HG03045 (cell line): Measurements from ENCODE around the gene TRIM63.
A peak's percentile ranks its signal among the peaks of the same experiment; 100 is the strongest.
"Not testable (repeated sequence)": the region's sequence is repeated elsewhere in the genome, so short reads cannot be mapped to it uniquely, and the experiment has no call there.

ENCODE experiments used
- ATAC-seq: cut with Tn5 transposase; IDR thresholded peaks from one replicate; pipeline ENCODE4 v1.9.1; 2021; ENCODE audit warnings: mild to moderate bottlenecking, moderate library complexity; ENCODE audit not compliant: unreplicated experiment

Gene TRIM63

DNA sequence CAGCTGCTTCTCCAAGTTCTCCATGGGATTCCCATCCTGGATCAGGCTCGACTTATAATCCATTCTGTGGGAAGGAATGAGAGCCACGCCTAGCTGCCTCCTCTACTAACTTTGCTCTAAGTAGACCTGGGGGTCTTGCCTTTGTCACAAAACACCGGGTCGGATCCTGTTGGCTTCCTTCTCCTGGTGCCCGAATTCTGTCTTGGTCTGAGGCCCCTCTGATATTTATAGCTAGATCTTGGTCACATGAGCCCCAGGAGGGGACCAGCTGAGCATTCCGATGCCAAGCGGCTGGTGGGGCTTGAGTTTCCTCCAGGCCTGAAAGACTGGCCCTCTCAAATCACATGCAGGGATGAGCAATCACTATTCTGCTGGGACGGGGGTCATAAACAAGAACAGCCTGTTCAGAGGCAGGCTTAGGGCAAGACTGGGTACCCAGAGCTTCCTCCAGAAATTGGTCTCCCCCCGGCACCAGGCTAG is at the start of gene TRIM63:
Gene TRIM63 (minus strand): TSS at position 199 of the 480 bp plus-strand sequence. CDS start 136 bp downstream, at position 63.
- ATAC-seq, result no peak

DNA sequence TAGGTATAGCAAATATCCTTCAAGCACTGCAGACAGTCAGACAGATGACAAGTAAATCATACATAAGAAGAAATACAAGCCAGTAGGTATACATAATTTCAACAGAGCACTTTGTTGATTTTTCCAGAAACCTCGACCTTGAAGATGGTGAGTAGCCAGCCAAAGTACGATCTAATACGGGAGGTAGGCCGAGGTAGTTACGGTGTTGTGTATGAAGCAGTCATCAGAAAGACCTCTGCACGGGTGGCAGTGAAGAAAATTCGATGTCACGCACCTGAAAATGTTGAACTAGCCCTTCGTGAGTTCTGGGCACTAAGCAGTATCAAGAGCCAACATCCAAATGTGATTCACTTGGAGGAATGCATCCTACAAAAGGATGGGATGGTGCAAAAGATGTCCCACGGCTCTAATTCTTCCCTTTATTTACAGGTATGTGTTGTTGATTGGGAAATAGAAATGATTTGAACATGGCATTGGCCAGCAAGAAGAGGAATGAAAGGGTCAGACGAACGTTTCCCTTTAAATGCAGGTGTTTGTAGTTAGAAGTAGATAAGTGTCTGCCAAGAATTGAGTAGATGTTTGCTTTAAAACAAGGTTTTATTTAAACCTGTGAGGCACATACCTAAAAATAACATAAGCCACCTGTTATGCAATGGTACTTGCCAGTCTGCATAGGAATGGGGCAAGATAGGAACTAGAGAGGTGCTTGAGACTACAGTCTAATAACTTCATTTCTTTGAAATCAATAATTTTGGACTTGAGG is 46.9 kb upstream of the TRIM63 start:
- ATAC-seq, result no peak

DNA sequence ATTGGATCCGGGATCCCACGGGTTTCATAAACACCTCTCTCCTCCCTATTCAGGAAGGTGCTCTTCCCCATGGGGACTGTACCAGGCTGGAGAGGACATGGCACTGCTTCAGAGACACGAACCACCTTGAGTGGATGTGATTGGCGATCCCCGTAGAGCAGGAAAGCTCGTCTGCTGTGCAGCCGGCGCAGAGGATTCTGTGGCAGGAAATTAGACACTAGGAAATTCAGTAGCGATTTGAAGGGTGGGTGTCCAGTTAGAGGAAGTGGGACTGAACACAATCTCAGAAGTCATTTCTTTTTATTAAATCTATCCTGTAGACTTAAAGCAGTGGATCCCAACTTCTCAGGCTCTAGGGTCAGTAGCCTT is 45.0 kb upstream of the TRIM63 start:
- no peak for ATAC-seq

DNA sequence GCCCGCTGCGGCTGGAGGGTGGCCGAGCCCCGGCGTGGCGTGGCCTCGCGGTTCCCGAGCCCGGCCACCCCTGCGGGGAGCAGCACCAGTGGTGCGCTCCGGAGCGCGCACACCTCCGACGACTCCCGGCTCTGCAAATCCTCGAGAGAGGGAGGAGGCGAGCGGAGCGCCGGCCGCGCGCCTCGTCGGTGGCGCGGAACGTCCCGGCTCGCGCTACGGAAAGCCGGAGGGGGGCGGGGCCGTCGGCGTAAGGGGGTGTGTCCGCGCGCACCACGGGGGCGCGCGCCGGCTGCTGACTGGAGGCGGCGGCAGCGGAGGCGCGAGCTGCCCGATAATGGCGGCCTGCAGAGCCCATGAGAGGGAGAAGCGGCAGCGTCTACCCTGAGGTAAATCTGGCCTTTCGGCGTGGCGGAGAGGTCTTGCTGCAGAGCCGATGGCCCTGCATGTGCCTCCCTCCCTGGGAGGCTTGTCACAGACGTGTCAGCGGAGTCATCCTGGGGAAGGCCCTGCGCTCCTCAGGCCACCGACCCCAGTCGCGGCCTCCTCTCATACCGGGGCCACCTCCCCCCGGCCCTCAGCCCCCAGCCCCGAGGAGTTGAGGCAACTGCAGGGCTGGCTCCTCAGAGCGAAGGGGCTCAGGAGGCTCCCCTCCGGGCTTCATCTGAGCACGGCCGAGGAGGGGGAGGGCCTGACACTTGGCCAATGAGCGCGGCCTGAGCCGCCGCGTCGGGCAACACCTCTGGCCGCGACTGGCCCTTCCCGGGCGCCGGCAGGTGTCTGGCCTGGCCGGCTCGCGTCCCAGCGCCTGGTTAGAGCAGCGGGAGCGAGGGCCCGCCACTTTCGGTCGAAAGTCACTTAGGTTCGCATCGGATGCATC is 44.3 kb upstream of the TRIM63 start, which contains the start of gene PDIK1L:
Gene PDIK1L (plus strand): TSS at position 295 of the 877 bp plus-strand sequence. CDS start 2,485 bp downstream, outside the sequence.
- ATAC-seq, result peak; percentile 69

DNA sequence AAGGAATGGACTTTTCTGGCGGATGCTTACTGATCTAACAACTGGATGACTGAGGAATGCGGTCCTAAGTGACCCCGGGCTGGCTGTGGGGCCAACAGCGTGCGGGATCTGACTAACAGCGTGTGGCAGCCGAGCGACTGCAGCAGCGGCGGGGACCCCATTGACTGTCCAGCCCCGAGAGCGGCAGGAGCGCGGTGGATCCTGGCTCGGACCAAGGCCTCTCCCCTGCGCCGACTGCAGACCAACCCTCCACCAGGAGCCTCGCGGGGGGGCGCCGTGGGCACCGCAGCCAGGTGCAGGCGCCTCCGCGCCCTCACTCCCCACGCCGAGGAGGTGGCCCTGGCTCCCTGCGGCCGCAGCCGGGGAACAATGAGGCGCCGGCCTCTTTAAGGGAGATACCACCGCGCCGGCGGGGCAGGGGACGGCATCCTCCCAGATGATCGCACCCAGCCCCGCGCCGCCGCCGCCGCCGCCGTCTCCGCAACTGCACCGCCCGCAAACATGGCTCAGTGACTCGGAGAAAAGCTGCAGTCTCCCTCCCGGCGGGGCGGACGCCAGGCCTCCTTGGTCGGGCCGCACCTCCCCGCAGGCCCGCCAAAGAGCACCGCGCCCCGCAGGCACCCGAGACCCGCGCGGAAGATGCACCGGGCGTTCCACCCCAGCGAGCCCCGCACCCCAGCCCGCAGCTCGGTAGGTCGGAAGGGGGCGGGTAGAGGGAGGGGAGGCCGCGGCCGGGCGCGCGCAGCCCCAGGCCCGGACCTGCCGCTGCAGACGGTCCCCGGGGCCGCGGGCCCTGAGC is 43.5 kb upstream of the TRIM63 start:
- ATAC-seq, result peak; percentile 53

DNA sequence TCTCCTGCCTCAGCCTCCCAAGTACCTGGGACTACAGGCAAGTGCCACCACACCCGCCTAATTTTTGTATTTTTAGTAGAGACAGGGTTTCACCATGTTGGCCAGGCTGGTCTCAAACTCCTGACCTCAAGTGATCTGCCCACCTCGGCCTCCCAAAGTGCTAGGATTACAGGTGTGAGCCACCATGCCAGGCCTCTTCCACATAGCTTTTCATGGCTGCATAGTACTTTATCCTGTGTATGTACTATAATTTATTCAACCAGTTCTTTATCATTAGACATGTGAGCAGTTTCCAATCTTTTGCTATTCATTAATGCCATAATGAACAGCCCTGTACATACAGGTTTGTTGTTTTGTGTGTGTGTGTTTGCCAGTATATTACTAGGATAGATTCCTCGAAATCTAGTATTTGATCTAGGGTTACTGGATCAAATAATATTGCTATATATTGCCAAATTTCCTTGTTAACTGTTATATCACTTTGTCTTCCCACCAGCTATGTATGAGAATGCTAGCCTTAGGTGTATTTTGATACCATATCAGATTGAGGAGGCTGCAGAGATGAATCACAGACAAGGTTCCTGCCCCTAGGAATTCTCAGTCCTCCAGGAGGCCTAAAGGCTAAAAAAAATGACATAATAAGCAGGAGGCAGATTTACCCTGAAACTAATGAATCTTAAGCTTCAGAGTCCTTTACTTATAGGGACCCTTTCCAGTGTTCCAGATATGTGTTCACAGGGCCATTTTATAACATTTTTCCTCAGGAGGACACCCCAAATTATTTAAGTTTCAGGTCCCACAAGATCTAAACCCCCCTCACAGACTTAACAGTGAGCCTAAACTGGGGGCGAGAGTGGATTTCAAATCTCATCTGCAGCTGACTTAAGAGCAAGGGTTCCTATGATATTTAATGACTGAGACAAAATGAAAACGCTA is 42.1 kb upstream of the TRIM63 start:
- ATAC-seq, result no peak

DNA sequence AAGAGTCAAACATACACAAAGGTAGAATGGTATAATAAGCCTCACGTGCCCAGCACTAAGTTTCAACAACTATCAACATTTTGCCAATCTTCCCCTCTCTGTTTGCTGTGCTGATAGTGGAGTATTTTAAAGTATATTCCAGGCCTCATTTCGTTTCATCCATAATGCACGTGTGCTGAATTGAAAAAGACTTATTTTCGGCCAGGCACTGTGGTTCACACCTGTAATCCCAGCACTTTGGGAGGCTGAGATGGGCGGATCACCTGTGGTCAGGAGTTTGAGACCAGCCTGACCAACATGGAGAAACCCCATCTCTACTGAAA is 37.8 kb upstream of the TRIM63 start:
- not testable (repeated sequence) for ATAC-seq

DNA sequence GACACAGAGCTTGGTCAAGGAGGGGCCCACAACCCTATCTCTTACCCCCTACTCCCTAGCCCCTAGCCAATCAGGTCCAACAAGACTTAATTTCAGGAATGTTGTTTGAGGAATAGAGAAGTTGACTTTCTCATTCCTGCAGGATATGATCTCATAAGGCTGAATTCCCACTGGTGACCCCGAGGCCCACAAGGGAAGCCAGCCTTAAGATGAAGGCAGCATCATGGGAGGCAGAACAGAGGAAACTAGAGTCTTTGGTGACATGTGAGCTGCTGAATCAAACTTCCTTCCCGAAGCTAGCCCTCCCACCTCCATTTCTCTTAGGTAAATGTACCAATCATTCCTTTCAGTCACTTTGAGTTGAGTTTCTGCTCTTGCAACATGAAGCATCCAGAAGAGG is 35.1 kb upstream of the TRIM63 start:
- no peak for ATAC-seq

DNA sequence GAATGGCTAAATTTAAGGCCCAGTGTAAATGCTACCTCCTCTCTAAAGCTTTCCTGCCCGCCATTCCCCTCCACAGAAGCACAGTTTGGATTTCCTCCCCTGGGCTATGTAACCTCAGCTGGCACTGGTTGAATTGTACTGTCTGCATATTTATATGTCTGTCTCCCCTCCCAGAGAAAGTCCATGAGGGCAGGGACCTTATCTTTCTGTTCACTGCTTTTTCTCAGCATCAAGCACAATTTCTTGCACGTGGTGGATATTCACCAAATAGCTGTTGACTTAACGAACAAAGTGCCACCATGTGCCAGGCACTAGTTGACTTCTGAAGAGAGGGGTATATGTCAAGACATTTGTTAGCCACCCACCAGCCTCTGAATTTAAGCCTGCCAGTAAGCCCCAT is 34.7 kb upstream of the TRIM63 start:
- no peak for ATAC-seq

DNA sequence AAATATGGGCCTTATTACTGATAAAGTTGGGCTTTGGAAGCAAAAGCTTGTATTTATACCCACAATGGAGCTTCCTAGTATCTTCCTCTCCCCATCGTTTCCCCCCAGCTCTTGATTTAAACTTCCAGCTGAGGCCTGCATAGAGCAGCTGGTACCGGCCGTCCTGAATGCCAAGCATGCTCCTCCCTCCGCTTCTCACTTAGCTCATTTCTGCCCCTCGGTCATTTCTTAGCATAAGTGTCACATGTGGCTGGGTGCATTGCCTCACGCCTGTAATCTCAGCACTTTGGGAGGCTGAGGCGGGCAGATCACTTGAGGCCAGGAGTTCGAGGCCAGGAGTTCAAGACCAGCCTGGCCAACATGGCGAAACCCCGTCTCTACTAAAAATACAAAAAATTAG is 32.8 kb upstream of the TRIM63 start:
- ATAC-seq, result not testable (repeated sequence)

DNA sequence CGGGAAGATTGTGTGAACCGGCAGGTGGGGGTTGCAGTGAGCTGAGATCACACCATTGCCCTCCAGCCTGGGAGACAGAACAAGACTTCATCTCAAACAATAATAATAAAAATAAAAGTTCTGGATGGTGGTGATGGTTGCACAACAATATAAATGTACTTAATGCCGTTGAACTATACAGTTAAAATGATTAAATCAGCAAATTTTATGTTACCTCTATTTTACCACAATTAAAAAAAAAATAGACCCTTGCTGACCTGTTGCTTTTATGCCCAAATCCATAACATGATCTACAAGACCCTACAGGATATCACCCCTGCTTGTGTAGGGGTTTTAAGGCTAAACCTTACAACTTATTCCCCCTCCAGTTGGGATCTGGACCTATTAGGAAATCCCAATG is 32.4 kb upstream of the TRIM63 start:
- no peak for ATAC-seq

DNA sequence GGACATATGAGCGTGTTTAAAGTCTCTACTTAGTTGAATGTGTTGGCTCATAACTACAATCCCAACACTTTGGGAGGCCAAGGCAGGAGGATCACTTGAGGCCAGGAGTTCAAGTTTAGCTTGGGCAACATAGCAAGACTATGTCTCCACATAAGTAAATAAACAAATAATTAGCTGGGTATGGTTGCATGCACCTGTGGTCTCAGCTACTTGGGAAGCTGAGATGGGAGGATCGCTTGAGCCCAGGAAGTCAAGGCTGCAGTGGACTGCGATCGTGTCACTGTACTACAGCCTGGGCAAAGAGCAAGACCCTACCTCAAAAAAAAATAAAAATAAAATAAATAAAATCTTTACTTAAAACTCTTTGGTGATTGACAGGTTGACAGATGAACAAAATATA is 31.2 kb upstream of the TRIM63 start:
- ATAC-seq, result no peak

DNA sequence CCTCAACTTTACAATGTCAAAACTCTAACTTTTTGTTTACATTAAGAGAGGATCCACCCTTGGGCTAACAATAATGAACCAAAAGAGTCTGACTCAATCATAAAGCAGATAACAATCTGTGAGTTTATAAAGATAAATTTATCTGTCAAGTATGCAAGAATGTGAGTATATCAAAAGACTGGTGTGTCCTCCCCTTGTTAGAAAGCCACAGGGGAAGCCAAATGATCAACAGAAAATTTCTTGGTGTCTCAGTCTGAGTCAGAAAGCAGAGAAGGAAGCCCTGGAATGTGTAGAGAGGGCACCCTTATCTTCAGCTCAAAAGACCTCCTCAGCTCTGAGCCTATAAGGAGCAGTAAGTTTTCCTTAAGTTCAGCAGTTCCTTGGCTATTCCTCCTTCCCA is 30.3 kb upstream of the TRIM63 start:
- no peak for ATAC-seq

DNA sequence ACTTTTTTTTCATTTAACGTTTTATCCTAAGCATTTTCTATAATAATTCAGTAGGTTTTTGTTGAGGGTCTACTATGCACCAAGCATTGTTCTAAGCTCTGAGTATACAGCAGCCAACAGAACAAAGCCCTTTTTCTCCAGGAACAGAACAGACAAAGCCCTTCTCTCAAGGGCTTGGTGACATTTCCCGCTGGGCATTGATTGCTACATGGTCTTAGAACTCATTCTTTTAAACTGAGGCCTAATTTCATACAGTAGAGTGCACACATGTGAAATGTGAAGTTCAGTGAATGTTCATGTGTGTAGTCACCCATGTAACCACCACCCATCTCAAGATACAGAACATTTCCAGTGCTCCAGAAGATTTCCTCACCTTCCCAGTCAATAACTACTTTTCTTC is 29.0 kb upstream of the TRIM63 start:
- no peak for ATAC-seq

DNA sequence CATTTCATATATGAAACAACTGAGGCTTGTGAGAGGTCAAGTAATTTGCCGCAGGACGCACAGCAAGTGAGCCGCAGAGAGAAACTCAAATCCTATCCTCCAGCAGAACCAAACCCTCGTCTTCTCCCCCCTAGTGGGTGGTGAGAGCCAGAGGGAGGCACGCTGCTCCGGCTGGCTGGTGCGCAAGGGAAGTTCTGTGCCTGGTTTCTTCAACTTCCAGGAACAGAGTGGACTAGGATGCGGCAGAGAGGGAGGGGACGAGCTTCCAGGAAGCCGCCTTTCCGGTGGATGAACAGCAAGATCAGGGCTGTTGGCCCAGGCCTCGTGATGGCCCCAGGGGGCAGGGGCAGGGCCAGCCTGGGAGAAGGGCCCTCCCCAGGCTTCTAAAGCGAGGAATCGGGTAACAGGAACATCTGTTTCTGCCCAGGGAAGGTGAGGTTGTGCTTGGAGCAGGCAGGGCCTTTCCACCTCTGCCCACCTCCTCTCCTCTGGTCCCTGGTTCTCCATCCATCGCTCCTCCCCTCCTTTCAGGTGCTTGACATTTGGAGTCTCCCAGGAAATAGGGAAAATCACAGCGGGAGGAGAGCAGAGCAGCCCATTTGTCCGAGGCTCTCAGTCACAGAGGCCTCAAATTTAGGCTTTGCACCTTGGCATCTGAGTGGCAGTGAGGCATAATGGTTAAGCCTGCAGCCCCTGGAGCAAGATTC is 27.4 kb upstream of the TRIM63 start:
- no peak for ATAC-seq

DNA sequence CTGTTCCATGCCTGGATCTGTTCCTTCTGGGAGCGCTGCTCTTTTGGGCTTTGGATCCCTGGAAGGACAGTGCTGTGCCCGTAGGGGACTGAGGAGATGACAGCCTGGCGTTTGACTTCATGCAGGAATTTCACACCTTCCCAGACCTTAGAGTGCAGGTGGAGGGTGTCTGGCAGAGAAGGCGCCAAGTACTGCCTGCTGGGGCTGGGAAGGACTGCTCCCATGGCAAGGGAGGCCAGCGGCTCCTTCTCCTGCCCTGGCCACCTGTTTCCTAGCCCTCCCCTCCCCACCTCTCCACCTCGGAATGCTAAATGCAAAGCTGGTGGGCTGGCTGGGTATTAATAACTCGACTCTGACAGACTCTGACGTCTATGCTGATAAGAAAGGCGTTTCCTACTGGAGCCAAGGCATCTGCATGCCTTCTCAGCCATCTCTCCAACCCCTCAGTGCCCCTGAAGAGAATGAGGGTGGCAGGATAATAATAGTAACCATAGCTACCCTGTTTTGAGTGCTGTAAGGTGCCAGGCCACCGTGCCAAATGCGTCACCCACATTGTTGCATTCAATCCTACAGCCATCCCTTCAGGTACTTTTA is 26.7 kb upstream of the TRIM63 start:
- ATAC-seq, result no peak

DNA sequence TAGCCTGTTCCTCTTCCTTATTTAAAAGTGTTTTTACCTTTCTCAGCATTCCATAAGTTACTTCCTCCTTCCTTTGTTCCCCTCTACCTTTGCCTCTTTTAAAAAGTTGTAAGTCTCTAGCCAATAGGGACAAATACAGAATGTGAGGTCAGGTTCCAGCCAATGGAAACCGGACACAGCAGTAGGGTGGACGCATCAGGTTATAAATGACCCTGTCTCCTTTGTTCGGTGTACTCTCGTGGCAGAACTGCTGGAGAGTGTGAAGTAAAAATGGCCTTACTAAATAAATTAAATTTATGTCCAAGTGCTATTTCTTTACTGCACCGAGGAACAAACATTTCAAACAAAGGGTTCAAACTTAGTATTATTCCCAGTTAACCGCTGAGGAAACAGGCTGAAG is 26.1 kb upstream of the TRIM63 start:
- ATAC-seq, result not testable (repeated sequence)

DNA sequence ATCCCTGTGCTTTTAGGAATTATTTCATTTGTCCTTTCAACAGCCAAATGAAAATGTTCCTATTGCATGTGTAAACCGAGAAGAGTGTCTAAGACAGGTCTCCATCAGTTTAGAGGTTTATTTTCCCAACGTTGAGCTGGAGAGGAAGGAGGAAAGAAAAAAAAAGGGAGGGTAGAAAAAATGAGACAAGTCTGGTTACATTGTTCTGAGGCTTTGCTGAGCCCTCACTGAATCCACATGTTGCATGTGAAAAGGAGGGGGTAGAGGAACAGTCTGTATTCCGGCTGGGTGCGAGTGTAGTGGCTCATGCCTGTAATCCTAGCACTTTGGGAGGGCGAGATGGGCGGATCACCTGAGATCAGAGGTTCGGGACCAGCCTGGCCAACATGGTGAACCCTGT is 25.0 kb upstream of the TRIM63 start:
- no peak for ATAC-seq

DNA sequence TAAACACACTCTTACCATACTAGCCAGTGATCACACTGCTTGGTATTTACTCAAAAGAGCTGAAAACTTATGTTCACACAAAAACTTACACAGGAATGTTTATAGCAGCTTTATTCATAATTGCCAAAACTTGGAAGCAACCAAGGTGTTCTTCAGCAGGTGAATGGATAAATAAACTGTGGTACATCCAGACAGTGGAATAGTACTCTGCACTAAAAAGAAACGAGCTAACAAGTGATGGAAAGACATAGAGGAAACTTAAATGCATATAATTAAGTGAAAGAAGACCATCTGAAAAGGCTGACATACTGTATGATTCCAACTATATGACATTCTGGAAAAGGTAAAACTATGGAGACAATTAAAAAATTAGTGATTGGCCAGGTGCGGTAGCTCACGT is 23.5 kb upstream of the TRIM63 start:
- ATAC-seq, result no peak
